Measurements from ENCODE around the gene C16orf54. TPM values are rescaled to one million over a fixed set of nuclear protein-coding genes. Genes with fewer than 3 reads are reported as not detected.

C16orf54 gene
- total and polyA plus RNA-seq, 10 of the 15 experiments (the other 5 are each of a cell fraction or from before 2014, with no cell fraction given): 2.1 to 13.3 (median 5.4) TPM

GRCh38 chr16:29710227-29711219, 35.3 kb downstream of the C16orf54 start (continued):
- TF ChIP-seq, protein P1, sequence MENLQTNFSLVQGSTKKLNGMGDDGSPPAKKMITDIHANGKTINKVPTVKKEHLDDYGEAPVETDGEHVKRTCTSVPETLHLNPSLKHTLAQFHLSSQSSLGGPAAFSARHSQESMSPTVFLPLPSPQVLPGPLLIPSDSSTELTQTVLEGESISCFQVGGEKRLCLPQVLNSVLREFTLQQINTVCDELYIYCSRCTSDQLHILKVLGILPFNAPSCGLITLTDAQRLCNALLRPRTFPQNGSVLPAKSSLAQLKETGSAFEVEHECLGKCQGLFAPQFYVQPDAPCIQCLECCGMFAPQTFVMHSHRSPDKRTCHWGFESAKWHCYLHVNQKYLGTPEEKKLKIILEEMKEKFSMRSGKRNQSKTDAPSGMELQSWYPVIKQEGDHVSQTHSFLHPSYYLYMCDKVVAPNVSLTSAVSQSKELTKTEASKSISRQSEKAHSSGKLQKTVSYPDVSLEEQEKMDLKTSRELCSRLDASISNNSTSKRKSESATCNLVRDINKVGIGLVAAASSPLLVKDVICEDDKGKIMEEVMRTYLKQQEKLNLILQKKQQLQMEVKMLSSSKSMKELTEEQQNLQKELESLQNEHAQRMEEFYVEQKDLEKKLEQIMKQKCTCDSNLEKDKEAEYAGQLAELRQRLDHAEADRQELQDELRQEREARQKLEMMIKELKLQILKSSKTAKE (IDR thresholded peaks at IDR 0.05; ENCODE audit: low read depth, poor library complexity, severe bottlenecking): no peak
- TF ChIP-seq, protein P2, sequence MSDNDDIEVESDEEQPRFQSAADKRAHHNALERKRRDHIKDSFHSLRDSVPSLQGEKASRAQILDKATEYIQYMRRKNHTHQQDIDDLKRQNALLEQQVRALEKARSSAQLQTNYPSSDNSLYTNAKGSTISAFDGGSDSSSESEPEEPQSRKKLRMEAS (IDR thresholded peaks at IDR 0.05; ENCODE audit: low read depth, low read length): peak; percentile 82
- TF ChIP-seq, protein P3, sequence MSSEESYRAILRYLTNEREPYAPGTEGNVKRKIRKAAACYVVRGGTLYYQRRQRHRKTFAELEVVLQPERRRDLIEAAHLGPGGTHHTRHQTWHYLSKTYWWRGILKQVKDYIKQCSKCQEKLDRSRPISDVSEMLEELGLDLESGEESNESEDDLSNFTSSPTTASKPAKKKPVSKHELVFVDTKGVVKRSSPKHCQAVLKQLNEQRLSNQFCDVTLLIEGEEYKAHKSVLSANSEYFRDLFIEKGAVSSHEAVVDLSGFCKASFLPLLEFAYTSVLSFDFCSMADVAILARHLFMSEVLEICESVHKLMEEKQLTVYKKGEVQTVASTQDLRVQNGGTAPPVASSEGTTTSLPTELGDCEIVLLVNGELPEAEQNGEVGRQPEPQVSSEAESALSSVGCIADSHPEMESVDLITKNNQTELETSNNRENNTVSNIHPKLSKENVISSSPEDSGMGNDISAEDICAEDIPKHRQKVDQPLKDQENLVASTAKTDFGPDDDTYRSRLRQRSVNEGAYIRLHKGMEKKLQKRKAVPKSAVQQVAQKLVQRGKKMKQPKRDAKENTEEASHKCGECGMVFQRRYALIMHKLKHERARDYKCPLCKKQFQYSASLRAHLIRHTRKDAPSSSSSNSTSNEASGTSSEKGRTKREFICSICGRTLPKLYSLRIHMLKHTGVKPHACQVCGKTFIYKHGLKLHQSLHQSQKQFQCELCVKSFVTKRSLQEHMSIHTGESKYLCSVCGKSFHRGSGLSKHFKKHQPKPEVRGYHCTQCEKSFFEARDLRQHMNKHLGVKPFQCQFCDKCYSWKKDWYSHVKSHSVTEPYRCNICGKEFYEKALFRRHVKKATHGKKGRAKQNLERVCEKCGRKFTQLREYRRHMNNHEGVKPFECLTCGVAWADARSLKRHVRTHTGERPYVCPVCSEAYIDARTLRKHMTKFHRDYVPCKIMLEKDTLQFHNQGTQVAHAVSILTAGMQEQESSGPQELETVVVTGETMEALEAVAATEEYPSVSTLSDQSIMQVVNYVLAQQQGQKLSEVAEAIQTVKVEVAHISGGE (CRISPR knock-in tag; IDR thresholded peaks at IDR 0.05): no peak
- no peak for TF ChIP-seq GATAD2B (conservative IDR thresholded peaks at IDR 0.05; ENCODE audit: low read depth)
- no peak for TF ChIP-seq CHD4 (IDR thresholded peaks at IDR 0.05)
- TF ChIP-seq POLR2AphosphoS5 (IDR thresholded peaks at IDR 0.05; ENCODE audit: low read length): no peak
- TF ChIP-seq POU2F2 (IDR thresholded peaks at IDR 0.05; ENCODE audit: borderline replicate concordance, low read depth, low read length): no peak
- TF ChIP-seq NFXL1 (IDR thresholded peaks at IDR 0.05; ENCODE audit: borderline replicate concordance): no peak
- TF ChIP-seq, protein P4, sequence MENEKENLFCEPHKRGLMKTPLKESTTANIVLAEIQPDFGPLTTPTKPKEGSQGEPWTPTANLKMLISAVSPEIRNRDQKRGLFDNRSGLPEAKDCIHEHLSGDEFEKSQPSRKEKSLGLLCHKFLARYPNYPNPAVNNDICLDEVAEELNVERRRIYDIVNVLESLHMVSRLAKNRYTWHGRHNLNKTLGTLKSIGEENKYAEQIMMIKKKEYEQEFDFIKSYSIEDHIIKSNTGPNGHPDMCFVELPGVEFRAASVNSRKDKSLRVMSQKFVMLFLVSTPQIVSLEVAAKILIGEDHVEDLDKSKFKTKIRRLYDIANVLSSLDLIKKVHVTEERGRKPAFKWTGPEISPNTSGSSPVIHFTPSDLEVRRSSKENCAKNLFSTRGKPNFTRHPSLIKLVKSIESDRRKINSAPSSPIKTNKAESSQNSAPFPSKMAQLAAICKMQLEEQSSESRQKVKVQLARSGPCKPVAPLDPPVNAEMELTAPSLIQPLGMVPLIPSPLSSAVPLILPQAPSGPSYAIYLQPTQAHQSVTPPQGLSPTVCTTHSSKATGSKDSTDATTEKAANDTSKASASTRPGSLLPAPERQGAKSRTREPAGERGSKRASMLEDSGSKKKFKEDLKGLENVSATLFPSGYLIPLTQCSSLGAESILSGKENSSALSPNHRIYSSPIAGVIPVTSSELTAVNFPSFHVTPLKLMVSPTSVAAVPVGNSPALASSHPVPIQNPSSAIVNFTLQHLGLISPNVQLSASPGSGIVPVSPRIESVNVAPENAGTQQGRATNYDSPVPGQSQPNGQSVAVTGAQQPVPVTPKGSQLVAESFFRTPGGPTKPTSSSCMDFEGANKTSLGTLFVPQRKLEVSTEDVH (IDR thresholded peaks at IDR 0.05; ENCODE audit: low read depth, partially characterized antibody): no peak
- TF ChIP-seq MXI1 (IDR thresholded peaks at IDR 0.05; ENCODE audit: low read depth, low read length): peak; percentile 50; the same call in 1 of the 2 replicates
- no peak for TF ChIP-seq CBX3 (IDR thresholded peaks at IDR 0.05; ENCODE audit: borderline replicate concordance, low read depth)
- TF ChIP-seq NR2C1 (IDR thresholded peaks at IDR 0.05): no peak
- no peak for TF ChIP-seq NFYB (IDR thresholded peaks at IDR 0.05; ENCODE audit: insufficient read depth, low read depth, low read length)
- no peak for TF ChIP-seq GABPA (IDR thresholded peaks at IDR 0.05; ENCODE audit: low read depth)
- TF ChIP-seq RFX5 (IDR thresholded peaks at IDR 0.05; ENCODE audit: low read depth, low read length): no peak
- TF ChIP-seq YBX1 (IDR thresholded peaks at IDR 0.05): no peak
- no peak for TF ChIP-seq ZZZ3 (IDR thresholded peaks at IDR 0.05; ENCODE audit: control insufficient read depth, insufficient read length, low read depth)
- TF ChIP-seq RELA (IDR thresholded peaks at IDR 0.05; ENCODE audit: borderline replicate concordance, partially characterized antibody): no peak
- no peak for TF ChIP-seq CHD2 (IDR thresholded peaks at IDR 0.05; ENCODE audit: borderline replicate concordance, low read depth, low read length)
- TF ChIP-seq WRNIP1 (IDR thresholded peaks at IDR 0.05; ENCODE audit: borderline replicate concordance, low read depth, low read length): no peak

Data from GM12878 (cell line).